SHP77 treated with DMSO at 0.1 percent for 48 hours (cell line): ENCODE measurements around the gene TNPO3.
"Not testable (repeated sequence)": the region's sequence is repeated elsewhere in the genome, so short reads cannot be mapped to it uniquely, and the experiment has no call there.

Experiments used
- DNase-seq: peaks from one replicate; lab custom pipeline; 2025; lab: John Stamatoyannopoulos, UW

TNPO3 gene

DNA sequence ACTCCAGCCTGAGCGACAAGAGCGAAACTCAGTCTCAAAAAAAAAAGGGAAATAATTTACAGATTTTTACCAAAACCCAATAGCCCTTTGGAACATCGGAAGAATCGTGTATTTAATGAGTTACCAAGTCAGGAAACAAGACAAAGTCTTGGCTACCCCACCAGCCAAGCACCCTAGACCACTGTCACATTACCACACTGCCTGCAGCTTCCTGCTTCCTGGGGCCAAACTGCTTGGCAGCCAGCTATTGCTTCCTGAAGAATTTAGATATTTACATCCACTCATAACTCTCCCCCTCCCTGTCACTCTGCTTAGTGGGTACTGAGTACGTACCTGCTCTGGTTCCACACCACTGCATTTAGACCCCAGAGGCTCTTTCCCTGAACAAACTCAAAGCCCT lies 14.1 kb upstream of the TNPO3 start:
- no peak for DNase-seq

DNA sequence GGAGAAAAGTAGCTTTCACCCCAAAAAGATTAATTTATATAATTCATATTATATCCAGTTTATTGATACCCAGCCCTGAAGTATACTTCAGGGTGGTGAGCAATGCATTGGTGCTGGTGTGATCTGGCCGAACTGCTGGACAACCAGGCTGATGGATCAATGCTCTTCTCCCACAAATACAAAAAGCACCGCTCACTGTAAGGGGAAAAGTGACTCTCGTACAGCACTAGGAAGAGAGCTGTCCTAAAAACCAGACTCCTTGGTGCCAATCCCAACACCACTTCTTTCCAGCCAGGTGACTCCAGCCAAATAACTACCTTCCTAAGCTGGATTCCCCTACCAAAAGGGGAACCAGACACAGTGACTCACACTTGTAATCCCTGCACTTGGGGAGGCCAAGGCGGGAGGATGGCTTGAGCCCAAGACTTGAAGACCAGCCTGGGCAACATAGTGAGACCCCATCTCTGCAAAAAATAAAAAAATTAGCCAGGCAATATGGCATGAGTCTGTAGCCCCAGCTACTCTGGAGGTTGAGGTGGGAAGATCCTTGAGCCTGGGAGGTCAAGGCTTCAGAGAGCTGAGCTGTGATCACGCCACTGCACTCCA lies 13.1 kb upstream of the TNPO3 start:
- no peak for DNase-seq

DNA sequence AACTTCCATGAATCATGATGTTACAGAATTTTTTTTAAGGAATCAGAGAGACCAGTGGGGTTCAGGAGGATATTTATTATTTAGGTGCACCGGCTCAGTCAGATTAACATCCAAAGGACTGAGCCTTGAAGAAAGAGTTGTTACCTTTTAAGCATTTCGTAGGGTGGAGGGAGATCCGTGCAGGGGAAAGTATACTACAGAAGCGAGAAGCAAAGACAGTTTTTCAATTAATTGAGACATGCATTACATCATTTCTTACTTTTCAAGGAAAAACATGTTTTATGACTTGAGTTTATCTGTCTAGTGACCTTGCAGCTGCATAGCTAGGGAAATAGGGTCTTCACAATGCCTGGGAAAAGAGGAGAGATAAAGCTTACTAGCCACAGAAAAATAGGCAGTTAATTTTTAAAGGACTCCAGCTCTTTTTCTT lies 12.2 kb upstream of the TNPO3 start:
- not testable (repeated sequence) for DNase-seq

DNA sequence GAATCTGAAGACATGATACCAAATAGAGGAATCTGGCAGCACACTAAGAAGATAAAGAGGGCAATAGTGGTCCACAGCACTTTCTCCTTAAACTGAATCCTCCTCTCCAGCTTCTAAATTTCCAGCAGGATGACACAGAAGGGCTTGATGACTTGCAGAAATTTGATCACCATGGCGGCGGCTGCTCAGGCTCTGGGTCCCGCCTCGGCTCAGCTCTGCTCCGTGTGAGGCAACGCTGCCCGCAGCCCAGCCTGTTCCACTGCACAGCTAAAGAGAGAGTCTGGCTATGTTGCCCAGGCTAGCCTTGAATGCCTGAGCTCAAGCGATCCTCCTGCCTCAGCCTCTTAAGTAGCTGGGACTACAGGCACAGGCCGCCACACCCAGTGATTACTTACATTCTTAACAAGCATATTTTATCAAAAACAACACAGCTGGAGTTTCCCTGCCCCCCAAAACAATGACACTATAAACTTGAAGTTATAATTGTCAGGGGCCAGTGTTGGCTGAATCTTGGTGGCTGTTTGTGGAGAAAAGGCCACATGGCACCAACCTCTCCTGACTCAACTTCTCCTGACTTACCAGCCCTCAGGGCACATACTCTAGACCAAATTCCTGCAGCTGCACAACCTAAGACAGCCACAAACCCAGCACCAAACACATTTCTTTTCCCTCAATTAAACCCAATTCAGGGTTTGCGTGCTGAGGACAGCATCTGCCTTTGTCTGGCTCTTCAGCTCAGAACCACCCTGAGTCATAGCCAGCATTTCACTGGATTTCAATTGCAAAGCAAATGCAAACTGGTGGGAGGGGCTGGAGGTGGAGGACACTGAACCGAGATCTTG lies 11.6 kb upstream of the TNPO3 start:
- DNase-seq, result no peak

DNA sequence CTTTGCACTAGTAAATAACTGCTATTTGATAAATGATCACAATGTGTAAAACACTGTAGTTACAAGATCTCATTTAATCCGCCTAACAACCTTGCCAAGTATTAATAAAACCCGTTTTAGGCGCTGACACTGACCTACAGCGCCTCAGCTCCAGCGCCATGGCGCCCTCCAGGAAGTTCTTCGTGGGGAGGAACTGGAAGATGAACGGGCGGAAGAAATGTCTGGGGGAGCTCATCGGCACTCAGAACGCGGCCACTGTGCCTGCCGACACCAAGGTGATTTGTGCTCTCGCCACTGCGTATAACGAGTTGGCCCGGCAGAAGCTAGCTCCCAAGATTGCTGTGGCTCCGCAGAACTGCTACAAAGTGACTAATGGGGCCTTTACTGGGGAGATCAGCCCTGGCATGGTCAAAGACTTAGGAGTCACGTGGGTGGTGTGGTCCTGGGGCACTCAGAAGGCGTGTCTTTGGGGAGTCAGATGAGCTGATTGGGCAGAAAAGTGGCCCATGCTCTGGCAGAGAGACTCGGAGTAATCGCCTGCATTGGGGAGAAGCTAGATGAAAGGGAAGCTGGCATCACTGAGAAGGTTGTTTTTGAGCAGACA lies 1.1 kb upstream of the TNPO3 start:
- no peak for DNase-seq

DNA sequence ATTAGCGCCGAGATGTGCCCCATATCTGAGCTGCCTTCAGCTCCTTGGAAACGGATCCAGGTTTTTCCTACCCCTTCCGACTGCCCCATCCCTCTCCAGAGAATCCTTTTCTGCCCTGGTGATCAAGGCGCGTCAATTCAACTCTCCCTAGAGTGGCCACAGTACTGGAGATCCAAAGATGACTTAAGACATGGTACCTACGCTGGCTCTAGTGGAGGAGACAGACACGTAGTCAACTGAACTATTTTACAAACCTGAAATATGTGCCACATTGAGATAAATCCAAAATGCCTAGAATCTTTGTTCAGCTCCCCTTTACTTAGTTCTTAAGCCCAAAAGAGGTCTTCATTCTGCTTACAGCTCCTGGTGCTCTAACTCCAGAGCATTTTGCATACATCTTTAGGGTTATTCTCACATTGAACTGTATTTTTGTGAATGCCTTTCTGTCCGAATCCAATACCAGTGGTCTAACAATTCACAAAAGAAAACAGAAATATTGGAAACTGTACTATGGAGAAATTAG lies 444 bp upstream of the TNPO3 start:
- no peak for DNase-seq

DNA sequence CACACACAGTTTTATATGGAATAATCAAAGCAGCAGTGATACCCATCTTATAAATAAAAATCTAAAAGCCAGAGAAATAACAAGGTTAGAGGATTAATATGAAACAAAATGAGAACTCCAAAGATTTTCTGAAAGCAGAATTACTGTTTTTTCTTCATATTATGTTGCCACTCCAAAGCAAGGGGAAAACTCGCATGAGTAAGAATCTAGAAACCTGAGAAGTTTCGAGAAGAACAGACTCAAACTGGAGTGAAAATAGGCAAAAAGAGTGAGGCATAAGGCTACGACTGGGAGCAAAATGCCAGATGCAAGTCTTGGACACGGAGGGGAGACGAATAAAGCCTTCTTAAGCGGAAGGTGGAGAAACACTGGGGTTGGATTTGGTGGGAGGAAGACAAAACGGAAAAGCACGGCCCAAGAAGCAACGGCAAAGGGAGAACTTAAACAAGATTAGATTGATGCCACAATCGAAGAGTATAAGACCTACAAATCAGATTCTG lies 923 bp downstream of the TNPO3 start:
- no peak for DNase-seq

DNA sequence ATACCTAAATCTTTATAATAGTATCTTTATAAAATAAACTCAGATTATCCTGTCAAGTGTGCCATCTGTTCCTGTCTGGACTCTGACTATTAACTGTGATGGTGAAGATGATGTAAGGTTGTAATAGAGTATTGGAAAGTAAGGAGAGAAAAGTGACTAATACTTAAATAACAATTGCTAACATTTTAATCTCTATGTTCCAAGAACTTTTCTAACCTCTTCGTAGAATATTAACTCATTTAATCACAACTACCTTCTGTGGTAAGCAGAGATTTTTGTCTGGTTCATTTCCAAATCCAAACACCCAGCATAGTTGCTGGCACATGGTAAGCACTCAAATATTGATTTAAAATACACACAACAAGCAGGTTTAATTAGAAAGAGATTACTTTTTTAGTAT lies 2.5 kb downstream of the TNPO3 start:
- DNase-seq, result no peak

DNA sequence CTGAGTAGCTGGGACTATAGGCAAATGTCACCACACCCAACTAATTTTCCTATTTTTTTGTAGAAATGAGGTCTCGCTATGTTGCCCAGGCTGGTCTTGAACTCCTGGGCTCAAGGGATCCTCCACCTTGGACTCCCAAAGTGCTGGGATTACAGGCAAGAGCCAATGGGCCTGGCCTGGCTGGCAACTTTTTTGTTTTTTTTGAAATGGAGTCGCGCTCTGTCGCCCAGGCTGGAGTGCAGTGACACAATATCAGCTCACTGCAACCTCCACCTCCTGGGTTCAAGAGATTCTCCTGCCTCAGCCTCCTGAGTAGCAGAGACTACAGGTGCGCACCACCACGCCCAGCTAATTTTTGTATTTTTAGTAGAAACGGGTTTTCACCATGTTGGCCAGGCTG lies 3.5 kb downstream of the TNPO3 start:
- DNase-seq, result not testable (repeated sequence)

DNA sequence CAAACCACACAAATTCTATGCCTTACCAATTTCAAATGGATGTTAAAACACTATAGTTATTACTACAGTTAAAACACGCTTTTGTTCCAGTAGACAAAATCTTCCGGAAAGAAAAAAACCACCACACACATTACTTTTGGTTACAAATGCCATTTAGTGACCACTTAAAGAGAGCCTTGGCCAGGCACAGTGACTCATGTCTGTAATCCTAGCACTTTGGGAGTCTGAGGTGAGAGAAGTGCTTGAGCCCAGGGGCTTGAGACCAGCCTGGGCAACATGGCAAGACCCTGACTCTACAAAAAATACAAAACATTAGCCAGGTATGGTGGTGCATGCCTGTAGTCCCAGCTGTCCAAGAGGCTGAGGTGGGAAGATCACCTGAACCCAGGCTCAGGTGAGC lies 7.2 kb downstream of the TNPO3 start:
- DNase-seq, result no peak

DNA sequence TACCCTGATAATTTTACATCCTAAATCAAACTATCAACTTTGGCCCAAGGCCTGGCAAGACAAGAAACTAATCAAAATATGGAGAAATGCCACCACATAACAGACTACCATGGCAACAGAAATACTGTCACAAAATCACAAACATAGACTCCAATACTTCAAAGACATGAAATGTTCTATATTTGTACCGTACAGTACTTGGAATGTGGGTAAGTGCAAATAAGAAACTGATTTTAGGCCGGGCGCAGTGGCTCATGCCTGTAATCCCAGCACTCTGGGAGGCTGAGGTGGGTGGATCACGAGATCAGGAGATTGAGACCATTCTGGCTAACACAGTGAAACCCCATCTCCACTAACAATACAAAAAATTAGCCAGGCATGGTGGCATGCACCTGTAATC lies 9.2 kb downstream of the TNPO3 start:
- no peak for DNase-seq

DNA sequence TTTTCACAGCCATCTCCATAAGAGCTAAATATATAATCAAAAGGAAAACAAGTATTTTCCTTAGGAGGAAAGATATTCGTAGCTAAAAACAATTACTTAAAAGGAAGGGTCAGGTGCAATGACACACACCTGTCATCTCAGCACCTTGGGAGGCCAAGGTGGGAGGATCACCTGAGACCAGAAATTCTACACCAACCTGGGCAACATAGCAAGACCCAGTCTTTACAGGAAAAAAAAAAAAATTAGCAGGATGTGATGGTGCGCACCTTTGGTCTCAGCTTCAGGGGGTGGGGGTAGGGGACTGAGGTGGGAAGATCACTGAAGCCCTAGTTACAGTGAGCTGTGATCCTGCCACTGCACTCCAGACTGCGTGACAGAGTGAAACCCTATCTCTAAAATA lies 11.9 kb downstream of the TNPO3 start:
- DNase-seq, result no peak

DNA sequence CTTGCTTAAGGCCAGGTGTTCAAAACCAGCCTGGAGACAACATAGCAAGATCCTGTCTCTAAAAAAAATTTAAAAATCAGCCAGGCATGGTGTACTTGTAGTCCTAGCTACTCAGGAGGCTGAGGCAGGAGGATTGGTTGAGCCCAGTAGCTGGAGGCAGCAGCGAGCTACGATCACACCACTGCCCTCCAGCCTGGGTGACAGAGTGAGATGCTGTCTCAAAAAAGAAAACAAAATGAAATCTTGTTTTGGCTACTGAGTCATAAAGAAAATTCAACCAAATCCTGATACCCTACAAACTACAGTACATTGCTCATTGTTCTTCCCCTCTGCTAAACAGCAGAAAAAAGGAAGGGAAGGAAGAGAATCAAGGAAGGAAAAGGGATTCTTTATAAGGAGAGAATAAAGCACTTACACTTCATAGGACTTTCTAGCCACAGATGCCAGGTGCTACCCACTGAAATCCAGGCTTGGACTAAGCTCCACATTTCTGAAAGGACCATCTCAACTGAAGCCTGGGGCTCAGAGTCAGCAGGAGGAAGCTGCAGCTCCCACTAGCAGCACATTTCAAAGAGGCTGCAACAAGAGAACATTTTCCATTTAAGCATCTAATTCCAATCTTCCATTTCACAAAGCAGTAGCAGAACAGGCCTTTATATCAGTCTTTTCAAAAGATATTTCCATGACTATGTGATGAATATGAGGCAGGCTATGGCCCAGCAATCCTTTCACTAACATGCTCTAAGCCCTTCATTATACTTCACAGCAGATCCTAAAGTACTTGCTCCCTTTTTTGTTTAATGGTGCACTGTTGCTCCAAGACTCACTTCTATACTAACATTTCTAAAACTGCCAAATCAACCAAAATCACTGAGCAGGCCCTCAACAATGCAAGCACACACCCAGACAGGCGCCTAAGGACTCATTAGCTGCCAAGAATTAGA lies 13.5 kb downstream of the TNPO3 start:
- no peak for DNase-seq

DNA sequence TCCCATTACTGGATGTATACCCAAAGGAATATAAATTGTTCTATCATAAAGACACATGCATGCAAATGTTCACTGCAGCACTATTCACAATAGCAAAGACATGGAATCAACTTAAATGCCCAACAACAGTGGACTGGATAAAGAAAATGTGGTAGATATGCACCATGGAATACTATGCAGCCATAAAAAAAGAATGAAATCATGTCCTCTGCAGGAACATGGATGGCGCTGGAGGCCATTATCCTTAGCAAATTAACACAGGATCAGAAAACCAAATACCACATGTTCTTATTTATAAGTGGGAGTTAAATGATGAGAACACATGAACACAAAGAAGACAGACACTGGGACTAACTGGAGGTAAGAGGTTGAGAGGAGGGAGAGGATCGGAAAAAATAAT lies 16.4 kb downstream of the TNPO3 start:
- not testable (repeated sequence) for DNase-seq

DNA sequence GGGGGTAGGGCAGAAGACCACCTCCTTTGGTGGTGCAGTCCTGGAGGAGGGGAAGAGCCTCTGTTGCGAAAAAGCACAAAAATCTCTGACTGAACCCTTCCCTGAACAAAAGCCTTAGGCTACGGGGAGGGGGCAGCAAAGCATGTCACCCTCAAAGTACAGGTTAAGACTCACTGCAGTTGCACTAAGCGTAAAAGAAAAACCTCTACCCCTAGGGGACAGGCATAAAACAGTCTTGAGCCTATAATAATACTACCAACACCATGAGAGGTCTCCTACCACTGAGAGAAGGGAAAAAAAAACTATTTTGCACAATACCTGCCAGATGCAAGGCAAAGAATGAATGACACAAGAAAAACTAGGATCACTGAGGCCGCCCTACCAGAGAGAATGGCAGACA lies 17.3 kb downstream of the TNPO3 start:
- no peak for DNase-seq

DNA sequence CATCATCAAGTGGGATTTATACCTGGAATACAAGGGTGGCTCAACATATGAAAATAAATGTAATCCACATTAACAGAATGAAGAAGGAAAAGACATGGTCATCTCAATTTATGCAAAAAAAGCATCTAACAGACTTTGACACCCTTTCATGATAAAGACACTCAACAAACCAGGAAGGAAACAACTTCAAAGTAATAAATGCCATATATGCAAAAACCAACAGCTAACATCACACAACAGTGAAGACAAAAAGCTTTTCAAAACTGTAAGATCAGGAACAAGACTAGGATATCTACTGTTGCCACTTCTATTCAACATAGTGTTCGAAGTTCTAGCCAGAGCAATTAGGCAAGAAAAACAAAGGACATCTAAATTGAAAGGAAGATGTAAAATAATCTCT lies 22.9 kb downstream of the TNPO3 start:
- no peak for DNase-seq

DNA sequence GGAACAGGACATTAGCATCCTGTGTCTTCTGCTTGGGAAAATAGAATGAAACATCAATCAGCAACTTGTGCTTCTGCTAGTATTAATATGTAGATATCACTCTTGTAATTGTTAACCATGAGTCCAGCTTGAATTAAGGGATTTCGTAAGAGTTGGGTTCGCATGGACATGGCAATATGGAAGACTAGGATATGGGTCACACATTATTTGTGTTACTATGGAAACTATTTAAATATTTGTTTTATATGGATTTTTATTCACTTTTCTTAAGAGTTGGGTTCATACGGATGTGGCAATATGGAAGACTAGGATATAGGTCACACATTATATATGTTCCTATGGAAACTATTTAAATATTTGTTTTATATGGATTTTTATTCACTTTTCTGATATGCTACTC lies 24.5 kb downstream of the TNPO3 start:
- DNase-seq, result no peak

DNA sequence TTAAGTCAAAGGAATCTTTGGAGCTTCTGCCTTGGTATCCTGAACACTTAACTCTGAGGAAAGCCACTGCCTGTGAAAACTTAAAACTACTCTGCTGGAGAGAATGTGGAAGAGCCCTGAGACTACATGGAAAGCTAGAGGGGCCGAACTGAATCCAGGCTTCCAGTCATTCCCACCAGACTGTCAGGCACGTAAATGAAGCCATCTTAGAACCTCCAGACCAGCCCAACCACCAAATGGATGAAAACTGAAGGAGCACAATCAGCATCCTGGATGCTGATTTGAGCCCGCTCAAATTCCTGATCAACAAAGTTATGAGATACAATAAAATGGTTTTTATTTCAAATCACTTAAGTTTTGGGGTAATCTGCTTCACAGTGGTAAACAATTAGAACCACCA lies 30.8 kb downstream of the TNPO3 start:
- DNase-seq, result no peak

DNA sequence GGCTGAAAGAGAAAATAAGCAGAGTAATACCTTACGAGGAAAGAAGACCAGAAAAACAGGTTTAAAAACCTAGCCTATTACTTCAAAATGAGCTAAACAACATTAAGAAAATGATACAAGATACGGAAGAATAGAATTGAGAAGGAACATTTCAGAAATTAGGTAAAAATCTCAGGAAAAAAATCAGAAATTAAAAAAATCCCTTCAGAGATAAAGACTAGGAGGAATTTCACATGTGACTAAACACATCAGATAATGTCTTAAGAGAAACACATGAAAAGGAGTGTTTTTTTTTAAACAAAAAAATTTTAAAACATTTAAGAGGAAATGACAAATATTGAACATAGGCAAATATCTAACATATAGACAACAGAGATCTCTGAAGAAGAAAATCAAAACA lies 33.3 kb downstream of the TNPO3 start:
- DNase-seq, result no peak

DNA sequence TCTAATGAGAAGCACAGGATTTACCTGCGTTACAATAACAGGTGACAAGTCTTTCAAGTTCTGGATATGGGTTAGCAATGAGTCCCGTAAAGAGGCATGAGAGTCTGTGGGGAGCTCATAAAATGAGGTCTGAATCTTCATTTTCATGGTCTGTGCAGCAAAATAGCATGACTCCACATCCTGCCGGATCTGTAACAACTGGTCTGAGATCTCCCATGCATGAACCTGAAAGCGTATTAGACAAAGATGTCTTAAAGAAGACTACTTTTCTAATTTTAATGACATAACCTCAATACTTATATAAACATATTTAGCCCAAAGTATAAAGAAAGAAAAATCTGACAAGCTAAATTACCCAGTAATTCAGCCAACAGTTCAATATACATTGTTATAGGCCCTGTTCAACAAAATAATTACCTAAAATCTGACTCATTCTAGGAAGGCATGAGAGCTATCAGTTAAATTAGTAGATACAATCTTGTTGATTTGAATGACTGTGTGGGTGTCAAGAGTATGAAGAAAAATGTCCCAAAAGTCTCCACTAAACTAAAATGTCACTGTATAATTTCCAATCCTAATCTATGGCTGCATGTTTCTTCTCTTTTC lies 36.9 kb downstream of the TNPO3 start:
- DNase-seq, result no peak

DNA sequence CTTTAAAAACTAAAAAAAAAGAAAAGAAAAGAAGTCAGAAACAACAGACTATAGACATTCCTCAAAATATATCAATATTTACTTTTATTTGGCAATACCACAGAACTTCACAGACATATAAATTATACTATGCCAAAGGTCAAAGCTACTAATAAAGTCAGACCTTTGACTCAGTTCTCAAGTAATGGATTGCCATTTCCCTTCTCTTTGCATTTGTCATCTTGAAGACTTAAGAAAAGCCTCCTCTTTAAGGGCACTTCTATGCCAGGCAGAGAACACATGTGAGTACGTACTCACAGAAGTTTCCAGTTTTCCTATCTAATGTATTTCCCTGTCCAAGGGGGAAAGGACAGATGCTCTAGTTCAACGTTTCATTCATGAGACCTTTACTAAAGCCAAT lies 37.6 kb downstream of the TNPO3 start:
- DNase-seq, result no peak
